GM19238 (cell line): ENCODE data around the gene ADCK1.
"Not testable (repeated sequence)": the region's sequence is repeated elsewhere in the genome, so short reads cannot be mapped to it uniquely, and the experiment has no call there.

ENCODE experiments used
- DNase-seq: peaks from one replicate; pipeline ENCODE4 v3.0.0; 2011; ENCODE audit warnings: low spot score; ENCODE audit not compliant: insufficient read length

Gene ADCK1

DNA sequence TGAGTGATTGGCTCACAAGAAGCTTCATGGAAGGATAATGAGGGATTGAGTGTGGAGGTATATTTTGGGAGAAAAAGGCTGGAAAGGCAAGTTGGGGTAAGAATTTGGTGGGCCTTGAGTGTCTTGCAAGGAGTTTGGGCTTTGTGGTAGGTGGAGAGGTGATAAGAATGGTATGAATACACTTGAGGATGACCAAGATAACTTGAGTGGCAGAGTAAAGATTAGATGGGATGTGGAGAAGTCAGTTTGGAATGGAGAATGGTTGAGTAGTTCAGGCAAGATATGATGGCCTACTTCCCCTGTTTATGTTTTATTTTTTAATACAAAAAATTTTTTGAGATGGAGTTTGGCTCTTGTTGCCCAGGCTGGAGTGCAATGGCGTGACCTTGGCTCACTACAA is 9.1 kb downstream of the ADCK1 start:
- no peak for DNase-seq

DNA sequence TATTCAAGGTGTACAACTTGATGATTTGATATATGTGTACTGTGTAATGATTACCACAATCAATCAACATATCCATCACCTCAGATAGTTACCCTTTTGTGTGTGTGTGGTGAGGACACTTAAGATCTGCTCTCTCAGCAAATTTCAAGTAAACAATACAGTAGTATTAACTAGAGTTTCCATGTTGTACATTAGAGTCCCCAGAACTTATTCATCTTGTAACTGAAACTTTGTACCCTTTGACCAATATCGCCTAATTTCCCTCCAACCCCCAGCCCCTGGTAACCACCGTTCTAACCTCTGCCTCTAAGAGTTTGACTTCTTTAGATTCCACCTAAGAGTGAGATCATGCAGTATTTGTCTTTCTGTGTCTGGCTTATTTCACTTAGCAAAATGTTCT is 12.1 kb downstream of the ADCK1 start:
- no peak for DNase-seq

DNA sequence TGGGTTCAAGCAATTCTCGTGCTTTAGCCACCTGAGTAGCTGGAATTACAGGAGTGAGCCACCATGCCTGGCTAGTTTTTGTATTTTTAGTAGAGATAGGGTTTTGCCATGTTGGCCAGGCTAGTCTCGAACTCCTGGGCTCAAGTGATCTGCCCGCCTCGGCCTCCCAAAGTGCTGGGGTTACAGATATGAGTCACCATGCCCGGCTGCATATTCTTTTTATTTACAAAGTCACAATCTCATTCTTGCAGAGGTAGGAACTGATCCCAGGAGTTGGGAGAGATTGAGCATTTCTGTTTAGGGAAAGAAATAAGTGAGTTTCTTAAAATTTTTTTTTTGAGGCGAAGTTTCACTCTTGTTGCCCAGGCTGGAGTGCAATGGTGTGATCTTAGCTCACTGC is 12.8 kb downstream of the ADCK1 start:
- DNase-seq, result not testable (repeated sequence)

DNA sequence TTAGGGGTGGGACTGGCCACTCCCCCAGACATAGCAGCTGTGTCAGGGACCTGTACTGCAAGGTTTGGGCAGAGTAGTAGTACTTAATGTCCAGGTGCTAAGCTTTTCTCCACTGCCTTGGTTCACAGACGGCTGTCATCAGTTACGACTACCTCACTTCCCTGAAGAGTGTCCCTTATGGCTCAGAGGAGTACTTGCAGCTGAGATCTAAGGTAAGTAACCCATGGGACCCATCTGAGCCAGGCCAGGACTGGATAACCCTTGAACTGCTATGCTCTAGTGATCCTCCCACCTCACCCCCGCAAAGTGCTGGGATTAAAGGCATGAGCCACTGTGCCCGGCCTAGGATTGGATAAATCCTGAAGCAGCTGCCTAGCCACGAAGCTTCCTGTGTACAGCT is 22.4 kb downstream of the ADCK1 start:
- DNase-seq, result no peak

DNA sequence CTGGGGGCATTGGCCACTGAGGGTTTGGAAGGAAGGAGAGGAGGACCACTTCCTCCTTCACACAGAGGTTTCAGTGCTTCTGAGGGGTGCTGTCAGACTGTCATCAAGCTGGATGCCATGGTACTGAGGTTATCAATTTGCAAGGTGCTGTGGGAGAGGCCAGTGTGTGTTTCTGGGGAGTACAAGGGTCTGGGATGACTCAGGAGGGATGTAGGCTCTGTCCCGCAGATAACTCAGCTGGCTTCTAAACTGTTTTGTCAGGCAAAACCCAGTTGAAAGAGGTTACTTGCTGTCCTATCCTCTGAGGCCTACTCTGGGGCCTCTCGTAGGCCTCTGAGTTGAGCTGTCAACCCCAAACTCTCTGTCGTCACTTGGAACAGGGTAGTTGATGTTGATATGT is 22.8 kb downstream of the ADCK1 start:
- DNase-seq, result no peak

DNA sequence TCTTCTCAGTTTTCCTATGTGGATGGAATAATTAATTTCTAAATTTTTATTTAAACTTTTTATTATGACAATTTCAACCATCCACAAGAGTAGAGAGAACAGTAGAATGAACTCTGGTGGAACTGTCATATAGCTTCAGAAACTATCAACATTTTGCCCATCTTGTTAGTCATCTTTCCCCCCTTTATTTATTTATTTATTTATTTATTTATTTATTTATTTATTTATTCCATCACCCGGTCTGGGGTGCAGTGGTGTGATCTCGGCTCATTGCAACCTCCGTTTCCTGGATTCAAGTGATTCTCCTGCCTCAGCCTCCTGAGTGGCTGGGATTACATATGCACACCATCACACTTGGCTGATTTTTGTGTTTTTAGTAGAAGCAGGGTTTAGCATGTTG is 23.5 kb downstream of the ADCK1 start:
- DNase-seq, result no peak

DNA sequence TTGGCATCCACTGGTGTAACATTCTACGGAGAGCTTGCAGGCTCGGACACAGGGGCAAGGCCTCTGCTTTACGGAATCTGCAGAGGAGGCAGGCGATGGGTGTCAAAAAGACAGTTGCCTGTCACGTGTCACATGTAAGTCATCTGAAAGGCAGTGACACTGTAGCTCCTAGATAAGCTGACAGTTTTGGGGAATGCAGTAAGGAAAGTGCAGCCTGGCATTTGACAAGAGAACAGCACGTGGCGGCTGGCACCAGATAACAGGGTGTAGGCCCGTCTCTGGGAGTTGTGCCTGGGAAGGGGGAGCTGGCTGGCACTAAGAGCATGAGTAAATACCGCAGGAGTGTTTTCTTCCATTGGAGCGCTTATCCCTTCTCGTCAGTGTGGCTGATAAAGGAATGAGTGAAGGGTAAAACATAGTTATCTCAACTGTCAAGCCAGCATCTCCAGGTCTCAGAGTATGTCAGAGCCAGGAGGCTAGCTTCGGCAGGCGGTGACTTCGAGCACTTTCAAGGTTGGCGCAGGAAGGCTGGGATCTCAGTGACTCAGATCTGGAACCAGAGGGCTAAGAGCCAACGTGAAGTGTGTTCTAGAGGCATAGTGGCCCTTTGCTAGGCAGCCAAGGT is 26.1 kb downstream of the ADCK1 start:
- DNase-seq, result no peak

DNA sequence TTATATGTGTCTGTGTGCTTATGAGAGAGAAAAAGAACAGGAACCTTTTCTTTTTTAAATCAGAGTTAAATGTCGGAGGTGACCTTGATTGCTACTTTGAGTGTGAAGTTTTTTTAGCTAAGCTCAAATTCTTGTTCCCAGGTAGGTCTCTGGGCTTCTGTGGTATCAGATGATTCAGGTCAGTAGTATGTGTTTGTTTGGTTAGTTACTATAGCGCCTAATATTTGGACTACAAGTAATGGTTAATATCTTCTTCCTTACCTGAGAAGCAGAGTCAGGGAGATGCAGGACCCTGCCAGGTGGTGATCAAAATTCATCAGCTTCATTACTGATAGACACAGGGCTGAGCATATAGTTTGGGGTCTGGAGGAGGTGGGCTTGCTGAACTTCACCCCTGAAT is 30.8 kb downstream of the ADCK1 start:
- no peak for DNase-seq

DNA sequence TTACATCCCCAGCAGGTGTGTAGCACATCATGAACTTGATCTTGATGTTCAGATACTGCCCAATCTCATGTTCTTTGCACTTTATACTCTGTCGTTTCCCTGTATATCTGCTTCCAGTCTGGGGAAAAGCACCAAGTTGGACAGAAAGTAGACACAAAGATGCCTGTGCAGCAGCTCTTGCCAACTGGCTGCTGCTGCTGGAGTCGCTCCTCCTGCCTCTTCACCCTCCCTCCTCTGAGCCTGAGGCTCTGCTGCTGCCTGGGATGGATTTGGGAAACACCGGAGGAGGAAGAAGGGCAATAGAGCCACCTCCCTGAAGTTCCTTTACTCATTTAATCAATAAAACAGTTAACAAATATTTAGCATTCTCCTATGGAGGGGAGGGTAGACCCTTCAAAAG is 32.4 kb downstream of the ADCK1 start:
- no peak for DNase-seq

DNA sequence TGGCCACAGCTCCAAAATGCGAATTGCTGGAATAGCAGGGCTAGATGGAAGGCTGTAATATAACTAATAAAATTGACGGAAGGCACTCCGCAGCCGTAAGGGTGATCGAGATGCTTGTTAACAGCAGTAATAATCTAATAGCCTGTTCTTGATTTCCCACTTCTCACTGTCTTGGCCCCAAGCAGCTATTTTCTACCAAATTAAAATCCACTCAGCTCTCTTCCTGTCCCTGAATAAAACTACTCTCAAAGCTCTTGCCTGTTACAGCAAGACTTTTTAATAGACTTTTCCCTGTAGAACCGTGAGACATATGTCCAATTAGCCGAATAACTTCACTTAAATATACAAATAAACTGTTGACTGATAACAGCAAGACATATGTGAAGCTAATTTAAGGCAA is 38.0 kb downstream of the ADCK1 start:
- no peak for DNase-seq

DNA sequence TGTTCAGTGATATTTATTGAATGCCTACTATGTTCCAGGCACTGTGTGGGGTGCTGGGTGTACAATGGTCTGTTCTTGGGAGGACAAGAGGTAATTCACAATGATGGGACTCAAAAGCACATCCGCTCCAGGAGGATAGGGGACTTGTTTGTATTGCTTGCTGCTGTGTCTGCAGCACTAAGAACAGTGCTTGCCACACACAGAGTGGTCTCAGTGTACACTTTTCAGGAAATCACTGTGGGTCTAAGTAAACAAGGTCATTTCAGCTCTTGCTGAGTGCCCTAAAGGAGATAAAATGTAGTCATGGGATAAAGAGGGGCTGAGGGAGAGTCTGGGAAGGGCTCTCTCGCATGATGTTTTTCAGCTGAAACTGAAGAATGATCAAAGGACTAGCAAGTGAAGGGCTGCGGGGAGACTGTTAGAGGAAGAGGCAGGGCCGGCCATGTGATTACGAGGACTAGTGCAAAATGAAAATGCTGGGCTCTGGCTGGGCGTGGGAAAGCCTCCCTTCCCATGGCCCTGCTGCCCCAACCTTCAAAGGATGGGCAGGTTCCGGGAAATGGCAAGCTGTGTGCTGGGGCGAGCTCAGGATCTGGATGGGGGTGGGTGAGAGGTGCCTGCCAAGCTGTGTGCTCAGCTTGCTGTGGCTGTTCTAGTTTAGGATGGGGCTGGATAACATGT is 39.1 kb downstream of the ADCK1 start:
- DNase-seq, result no peak

DNA sequence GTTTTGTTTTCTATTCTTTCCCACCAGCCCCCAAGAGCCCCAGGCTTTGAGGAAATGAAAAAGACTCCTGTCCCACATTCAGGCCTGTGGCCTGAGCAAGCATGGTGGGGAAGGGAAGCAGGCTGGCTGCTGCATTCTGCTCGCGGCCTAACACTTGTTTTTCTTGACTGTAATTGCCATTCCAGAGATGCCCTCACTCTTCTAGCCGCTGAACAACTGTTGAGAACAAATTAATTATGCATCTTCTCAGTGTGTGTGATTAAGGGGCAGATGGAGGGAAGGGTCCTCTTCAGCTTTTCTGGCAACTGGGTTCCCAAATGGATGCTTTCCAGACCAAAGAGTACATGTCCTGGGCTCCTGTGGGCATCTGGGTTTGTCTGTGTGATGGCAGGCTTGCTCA is 43.3 kb downstream of the ADCK1 start:
- no peak for DNase-seq

DNA sequence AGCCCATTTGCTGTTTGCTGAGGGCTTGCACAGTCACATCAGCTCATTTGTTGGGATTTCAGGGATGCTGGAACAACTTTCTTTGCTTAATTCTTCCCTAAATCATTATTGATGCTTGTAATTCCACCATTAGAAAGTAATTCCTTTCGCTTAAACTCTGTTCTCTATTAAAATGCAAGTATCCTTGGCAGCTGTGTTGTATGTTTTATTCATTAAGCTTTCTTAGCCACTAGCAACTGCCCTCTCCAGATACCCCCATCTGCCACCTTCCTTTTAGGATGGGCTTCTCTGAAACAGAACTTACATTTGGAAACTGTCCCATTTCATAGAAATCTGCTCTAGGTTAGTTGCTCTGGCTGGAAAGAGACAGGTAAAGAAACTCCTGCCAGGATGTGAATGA is 43.7 kb downstream of the ADCK1 start:
- no peak for DNase-seq

DNA sequence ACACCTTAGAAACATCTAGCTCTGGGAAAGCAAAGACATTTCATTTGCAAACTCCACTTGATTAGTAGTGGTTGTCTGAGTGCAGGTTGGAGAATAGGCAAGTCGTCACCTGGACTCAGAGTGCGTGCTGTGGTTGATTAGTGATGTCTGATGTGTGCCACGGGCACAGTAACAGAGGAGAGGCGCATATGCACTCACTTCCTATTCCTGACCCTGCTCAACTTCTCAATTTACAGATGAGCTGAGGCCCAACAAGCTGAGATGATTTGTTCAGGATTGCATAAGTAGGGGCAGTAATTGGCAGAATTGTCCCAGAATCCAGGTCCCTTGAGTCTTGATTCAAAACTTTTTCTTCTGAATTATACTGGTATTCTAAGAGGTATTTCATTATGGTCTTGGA is 44.9 kb downstream of the ADCK1 start:
- DNase-seq, result no peak

DNA sequence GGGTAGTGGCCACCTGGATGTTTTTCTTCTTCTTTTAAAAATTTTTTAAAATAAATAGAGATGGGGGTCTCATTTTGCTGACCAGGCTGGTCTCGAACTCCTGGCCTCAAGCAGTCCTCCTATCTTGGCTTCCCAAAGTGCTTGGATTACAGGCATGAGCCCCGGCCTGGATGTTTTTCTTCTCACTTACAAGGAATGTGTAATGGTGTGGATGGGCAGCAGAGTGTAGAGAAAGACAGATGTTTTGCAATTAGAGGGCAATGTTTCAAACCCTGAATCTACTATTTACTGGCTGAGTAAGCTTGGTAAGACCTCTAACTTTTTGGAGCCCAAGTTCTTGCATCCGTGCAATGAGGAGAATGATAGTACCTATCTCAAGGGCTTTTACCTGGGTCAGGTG is 48.1 kb downstream of the ADCK1 start:
- no peak for DNase-seq

DNA sequence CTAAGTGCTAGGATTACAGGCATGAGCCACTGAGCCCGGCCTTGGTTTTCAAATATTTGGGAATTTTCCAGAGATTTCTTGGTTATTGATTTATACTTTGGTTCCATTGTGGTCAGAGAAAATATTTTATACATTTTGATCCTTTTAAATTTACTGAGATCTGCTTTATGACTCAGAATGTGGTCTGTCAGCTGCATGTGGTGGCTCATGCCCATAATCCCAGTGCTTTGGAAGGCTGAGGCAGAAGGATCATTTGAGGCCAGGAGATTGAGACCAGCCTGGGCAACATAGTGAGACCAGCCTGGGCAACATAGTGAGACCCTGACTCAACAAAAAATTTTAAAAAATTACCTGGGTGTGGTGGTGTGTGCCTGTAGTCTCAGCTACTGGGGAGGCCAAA is 49.8 kb downstream of the ADCK1 start:
- DNase-seq, result no peak

DNA sequence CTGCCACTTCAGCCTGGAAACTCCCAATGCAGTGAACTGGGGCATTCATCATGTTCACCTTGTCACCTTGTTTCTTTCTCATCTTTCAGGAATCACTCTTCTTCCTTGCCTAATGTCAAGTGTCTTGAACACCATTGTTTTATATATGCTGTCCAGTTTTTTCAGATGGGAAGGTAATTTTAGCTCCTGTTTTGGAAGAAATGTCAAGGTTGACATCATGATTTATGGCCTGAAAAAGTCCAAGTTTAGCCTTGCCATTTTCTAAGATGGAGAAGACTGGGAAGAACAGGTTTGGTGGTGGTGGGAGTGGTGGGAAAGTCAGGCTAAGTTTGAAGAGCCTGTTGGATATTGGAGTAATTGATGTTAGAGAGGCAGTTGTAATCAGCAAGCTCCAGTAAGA is 54.0 kb downstream of the ADCK1 start:
- DNase-seq, result no peak

DNA sequence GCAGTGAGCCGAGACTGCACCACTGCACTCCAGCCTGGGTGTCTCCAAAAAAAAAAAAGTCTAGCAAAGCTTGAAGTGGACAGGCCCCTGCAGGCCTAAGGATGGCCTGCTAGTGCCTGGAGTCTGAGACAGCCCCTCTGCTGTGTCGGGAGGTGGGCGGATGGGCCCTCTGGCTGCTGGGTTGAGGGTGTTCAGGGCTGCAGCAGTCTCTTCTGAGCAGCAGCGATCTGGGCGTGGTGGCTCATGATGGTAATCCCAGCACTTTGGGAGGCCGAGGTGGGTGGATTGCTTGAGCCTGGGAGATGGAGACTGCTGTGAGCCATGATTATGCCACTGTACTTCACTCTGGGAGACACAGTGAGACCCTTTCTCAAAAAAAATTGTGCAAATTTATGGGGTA is 57.0 kb downstream of the ADCK1 start:
- DNase-seq, result no peak

DNA sequence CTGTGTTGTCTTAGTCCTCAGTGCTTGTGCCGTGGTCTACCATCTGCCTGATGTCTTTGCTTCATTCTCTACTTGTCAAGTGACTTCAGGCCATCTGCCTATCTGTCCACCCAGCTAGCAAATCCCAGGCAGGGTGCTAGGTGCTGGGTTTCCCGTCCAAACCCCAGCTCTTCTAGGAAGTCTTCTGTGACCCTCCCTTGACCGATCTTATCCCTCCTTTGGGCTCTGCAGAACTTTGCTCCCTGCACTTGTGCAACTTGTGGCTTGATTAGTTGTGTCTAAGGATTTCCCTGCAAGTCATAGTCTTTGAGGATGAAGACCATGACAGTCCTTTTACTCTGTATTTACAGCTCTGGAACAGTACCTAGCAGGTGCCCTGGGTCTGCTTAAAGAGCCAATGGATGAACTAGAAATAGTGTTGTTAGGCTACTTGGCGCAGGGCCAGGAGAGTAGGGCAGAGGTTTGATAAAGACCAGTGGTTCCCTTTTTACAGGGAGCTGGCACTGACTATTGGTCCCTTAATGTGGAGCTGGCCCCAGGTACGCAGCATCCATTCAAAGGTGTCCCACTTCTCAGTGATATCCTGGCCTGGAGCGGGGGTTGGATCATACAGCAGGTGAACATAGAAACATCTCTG is 60.1 kb downstream of the ADCK1 start:
- DNase-seq, result no peak

DNA sequence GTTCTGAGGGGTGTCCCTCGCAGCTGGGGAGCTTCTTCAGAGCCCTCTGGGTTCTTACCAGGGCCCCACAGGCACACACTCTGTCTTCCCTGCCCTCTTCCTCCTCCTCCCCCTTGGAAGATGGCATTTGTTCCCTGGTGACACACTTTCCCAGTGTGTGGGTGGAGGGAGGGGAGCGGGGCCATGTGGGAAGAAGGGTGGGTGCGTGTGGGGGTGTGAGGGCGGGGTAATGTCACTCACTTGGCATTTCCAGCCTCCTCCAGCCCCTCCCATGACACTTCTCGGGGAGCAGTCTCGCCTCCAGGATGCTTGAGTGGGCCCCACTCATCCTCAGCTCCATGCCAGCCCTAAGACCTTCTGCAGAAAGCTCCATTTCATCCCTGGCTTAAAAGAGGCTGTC is 61.3 kb downstream of the ADCK1 start:
- DNase-seq, result no peak

DNA sequence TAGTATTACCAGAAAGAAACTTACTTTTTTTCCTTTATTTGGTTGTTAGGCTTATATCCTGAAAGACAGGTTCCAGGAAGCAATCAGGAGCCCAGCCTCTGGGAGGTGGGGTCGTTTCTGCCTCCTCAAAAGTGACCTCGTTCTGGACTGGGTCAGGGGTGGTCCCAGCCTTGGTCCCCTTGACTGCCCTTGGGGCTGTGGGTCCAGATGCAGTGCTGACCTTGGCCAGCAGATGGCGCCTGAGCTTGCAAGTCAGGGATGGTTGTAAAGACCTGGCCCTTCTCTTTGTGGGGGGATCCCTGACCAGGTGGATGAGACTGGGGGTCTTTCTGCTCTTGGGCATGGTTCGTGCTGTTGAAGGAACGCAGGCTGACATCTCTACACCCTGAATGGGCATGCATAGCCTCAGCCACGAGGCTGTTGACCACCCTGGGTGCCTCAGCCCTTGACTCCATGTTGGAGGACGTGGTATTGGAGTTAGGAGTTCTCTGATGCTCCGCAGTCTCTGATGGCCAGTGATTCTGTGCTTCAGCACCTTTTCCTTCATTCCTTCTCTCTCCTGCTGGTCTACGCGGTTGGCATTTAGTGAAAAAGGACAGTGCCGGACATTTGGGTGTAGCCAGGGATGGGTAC is 62.4 kb downstream of the ADCK1 start:
- peak; percentile 77 for DNase-seq

DNA sequence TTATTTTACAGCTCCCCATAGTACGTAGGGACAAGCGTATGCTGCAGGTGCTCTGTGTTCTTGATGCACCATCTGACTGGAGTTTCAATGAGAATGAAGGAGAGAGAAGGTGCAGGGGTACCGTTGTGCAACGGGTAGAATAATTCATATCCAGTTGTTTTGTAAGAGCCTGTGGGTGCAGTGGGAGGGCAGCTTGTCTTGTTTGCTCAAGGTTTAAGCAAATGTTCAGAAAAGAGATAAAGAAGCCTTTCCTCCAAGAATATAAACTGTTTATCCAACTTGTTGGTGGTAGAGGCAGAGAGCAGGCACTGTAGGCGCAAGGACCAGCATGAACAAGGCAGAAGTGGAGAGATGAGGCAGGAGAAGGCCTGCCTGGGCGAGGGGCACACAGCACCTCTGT is 64.2 kb downstream of the ADCK1 start:
- DNase-seq, result no peak

DNA sequence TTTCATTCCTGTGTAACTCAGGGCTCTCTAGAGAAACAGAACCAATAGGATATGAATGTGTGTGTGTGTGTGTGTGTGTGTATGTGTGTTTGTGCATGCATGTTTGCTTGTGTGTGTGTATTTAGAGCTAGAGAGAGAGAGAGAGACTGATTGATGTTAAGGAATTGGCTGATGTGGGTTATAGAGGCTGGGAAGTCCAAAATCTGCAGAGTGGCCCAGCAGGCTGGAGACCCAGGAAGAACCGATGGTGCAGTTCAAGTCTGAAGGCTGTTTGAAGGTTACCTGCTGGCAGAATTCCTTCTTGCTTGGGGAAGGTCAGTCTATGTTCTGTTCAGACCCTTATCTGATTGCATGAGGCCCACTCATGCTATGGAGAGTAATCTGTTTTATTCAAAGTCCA is 64.7 kb downstream of the ADCK1 start:
- no peak for DNase-seq
